H1 (cell line): ENCODE results near the gene DSCAM. TPM values are rescaled to one million over a fixed set of nuclear protein-coding genes. Genes with fewer than 3 reads are reported as not detected.

Experiments
- ASH2L ChIP-seq: fragments of 200-600, 300-600 bp; sonication (generic); IDR thresholded peaks from one replicate; pipeline ENCODE4 v1.7.1; 2017; ENCODE audit warnings: low read length
- BRCA1 ChIP-seq: IDR thresholded peaks from 2 replicates; pipeline ENCODE4 v1.6.1; 2012; ENCODE audit warnings: low read depth, low read length, improper control_type of control experiment
- CHD7 ChIP-seq: fragments of 300-600 bp; sonication (generic); IDR thresholded peaks from 2 replicates; pipeline ENCODE4 v1.7.1; 2012; ENCODE audit warnings: low read length, moderate library complexity, mild to moderate bottlenecking, inconsistent platforms; ENCODE audit not compliant: insufficient replicate concordance
- PHF8 ChIP-seq: fragments of 200-600 bp; sonication (generic); conservative IDR thresholded peaks from 2 replicates; pipeline ENCODE4 v1.7.1; 2012; ENCODE audit warnings: low read depth, mild to moderate bottlenecking, inconsistent platforms, low read length, moderate library complexity
- POU5F1 ChIP-seq: IDR thresholded peaks from 2 replicates; pipeline ENCODE4 v1.6.1; 2011; ENCODE audit warnings: low read depth, mild to moderate bottlenecking, low read length, moderate library complexity
- RFX5 ChIP-seq: IDR thresholded peaks from 2 replicates; pipeline ENCODE4 v1.6.1; 2011; ENCODE audit warnings: low read depth, low read length, improper control_type of control experiment, borderline replicate concordance
- SP4 ChIP-seq: IDR thresholded peaks from 2 replicates; pipeline ENCODE4 v1.6.1; 2012; ENCODE audit warnings: low read length, inconsistent platforms
- YY1 ChIP-seq: IDR thresholded peaks from 2 replicates; pipeline ENCODE4 v1.6.1; 2011; ENCODE audit warnings: low read depth, mild to moderate bottlenecking, low read length
- polyA plus RNA-seq, 7 experiments: library from polyadenylated mRNA; depleted of rRNA in 3 of 7; stranded (reverse) in 5 of 7; unstranded in 2 of 7; fragments of >200 nt in 5 of 7; fragments of 200-250 nt in 2 of 7; gene quantifications; 1 replicate in 5 of 7; 2 replicates in 1 of 7; 4 replicates in 1 of 7; pipeline versions ENCODE4 v1.2.1 to v1.2.3, GENCODE V29; 2011 to 2013; ENCODE audit warnings: missing spikeins in 2 of 7, mixed read lengths in 2 of 7
- total RNA-seq: library from RNA; stranded (reverse); fragmentation: NEBNext Ultra II Directional; extraction: Animal tissue kit (Norgen Biotek cat#: 25700); gene quantifications from 2 replicates; pipeline ENCODE4 v1.2.1, GENCODE V29; 2021

Gene DSCAM
- total and polyA plus RNA-seq, 2 of the 8 experiments (the other 6 are each of a cell fraction or from before 2014, with no cell fraction given) = 0.02 to 0.15 TPM

DNA sequence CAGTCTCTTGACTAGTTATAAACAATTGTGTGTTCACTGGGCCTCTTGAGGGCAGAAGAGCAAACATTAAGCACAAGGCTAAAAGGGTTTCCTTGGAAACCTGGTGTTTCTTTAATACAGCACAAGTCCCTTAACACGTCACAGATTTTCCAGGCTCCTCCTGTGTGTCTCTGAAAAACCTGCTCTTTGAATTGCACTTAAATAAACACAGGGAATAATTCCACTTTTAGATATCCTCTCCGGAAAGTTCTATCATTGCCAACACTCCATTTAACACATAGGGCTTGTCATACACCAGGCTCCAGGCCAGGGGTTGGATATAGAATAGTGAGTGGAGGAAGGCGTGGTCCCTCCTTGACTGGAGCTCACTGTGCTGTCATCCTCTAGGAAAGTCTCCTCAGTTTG, 442.6 kb downstream of the DSCAM start (continued):
- TF ChIP-seq CHD7 = no peak
- TF ChIP-seq RFX5 = no peak
- TF ChIP-seq PHF8 = no peak
- TF ChIP-seq ASH2L = no peak
- no peak for TF ChIP-seq POU5F1
- TF ChIP-seq SP4 = no peak
- TF ChIP-seq BRCA1 = no peak
- TF ChIP-seq YY1 = no peak
